IPS DF 4.7 (cell line): ENCODE data around the gene TEX22.

Source experiments
- DNase-seq: peaks from one replicate; pipeline ENCODE4 v3.0.0-alpha.2; 2013; ENCODE audit warnings: low spot score; ENCODE audit errors: extremely low read depth

Gene TEX22

DNA sequence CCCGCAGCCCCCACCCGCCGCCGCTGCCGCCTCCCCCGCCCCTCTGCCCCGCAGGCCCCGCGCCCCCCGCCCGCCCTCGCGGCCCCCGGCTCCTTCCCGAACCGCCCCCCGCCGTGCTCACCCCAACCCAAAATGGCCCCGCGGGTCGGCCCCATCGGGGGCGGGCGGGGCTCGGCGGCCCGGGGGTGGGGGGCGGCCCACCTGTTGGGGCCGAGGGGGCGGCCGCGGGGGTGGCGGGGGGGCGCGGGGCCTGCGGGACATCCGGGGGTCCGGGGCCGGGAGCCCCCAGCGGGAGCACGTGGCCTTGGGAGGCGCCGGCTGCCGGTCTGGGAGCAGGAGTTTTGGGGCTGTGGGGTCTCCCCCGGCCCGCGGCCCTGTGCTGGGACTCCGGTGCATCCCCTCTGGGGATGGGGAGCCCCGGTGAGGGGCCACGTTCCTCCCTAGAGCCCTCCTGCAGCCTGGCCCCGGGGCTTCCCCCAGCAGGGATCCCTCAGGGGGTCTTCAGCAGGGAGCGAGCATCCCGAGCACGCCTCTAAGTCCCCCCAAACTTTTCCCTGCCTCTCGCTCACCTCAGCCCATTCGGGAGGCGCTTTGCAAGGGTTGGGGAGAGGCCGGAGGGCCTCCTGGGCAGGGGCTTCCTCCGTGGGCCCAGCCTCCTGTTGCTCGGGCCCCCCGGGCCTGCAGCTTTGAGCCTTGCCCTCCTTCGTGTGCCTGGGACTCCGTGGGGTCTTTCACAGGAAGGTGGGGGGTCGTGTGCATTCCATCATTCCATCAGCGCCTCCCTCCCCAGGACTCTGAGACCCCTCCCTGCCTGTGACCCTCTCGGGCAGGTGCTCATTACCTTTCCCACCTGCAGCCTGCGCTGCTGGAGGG, 22.0 kb downstream of the TEX22 start:
- no peak for DNase-seq

DNA sequence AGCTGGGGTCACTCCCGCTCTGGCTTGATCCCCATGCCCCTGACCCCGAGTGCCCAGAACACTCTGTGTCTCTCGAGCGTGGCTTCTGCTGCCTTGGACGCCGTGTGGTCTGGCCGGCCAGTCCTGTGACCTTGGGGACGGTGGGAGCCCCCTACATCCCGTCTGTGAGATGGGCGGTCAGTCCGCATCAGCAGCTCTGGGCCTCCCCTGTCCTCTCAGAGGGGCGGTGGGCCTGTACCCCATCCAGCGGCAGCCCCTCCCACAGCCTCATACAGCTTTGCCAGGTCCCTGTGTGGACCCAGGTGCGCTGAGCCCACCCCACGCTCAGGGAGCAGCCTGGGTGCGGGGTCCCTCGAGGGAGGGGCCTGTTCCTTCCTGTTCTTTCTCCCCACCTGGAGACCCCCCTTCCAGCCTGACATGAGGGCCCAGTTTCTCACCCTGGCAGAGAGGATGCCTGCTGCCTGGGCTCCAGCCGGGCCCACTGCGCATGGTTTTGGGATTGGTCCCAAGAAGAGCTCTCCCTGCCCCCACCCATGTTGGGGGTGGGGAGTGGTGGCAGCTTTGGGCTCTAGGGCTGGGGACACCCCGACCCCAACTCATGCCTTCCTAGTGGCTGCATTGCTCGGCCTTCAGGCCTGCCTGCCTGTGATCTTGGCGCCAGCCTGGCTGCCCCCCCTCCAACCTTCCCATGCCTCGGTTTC, 22.8 kb downstream of the TEX22 start:
- DNase-seq = no peak

DNA sequence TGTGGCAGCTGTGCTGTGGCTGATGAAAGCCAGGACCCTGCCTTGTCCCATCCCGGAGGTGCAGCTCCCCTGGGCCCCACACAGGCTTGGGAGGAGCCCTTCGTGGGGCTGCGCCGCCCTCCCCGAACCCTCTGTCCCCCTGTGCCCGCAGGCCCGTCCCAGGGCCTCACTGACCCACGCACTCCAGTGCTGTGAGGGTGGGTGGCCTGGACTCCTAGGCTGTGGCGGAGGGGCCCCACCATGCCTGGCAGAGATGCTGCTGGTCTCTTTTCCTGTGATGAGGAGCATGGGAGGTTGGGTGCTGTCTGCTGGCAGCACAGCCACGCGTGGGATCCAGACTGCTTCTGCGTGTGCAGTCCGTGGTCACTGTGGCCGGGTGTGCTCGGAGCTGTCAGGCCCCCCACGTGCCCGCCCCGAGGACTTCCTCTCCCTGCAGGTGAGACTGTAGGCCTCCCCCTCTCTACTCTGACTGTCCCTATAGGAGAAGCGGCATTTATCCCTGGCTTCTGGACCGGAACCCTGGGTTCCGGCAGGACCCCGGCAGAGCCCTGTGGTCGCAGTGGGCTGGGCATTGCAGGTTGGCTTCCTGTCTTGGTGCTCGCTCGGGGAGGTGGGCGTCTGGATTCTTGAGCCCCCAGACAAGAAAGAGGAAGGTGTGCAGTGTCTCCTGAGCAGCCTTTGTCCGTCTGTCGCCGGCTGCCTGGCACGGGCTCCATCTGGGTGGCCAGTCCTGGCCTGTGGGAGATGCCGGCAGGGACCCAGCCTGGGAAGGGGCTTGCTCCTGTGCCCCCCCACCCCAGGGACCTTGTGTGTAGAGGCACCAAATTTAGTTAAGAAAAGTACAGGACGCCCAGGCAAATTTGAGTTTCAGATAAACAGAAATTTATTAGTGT, 23.6 kb downstream of the TEX22 start:
- DNase-seq = no peak

DNA sequence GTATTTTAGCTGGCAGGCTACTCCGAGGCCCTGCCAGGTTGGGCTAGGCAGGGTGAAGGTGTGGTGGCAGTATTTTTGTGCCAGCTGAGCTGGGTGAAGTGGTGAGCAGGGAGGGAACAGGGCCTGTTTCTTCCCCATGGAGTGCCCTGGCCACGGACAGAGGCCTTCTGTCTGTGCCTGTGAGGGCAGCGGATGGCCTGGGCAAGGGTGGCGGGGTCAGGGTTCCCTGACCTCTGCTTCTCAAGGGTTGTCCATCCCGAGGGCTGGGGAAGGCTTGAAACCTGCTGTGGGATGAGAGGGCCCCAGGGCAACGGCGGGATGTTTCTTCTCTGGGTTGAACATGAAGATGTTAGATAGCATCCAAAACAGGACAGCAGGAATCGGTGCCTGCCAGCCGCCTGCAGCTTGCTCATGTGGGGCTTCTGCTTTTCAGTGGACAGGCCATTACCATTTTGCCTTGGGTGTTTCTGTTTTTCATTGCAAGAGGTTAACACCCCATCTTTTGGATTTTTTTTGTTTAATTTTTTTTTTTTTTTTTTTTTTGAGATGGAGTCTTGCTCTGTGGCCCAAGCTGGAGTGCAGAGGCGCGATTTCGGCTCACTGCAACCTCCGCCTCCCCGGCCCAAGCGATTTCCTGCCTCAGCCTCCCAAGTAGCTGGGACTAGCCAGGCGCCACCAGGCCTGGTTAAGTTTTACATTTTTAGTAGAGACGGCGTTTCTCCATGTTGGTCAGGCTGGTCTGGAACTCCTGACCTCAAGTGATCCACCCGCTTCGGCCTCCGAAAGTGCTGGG, 24.6 kb downstream of the TEX22 start:
- no peak for DNase-seq

DNA sequence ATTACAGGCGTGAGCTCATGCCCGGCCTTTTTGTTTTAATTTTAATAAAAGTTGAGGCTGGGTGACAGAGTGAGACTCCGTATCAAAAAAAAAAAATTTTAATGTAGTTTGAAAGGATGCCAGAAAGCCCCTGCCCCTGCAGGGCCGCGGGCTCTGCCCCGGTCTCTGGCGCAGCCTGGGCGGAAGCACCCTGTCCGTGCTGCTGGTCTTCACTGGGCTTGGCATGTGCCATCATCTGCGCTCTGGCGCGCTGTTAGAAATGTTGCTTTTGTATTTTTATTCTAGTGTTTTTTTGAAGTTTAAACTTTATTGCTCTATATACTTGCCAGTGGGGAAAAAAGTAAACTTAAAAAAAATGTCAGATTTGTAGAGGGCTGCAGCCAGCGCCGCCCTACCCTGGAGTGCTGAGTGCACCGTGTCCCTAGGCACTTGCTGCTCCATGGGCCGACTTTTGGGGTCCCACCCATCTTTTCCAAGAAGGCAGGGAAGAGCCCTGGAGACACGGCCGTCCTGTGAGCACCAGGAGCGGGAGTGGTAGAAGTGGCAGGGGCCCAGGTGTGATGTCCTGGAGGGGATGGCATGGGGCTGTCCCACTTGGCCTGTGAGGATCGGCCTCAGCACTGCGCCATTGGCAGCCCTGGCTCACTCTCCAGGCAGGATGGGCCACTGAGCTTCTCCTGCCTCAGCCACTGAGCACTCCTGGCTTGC, 25.3 kb downstream of the TEX22 start:
- no peak for DNase-seq

DNA sequence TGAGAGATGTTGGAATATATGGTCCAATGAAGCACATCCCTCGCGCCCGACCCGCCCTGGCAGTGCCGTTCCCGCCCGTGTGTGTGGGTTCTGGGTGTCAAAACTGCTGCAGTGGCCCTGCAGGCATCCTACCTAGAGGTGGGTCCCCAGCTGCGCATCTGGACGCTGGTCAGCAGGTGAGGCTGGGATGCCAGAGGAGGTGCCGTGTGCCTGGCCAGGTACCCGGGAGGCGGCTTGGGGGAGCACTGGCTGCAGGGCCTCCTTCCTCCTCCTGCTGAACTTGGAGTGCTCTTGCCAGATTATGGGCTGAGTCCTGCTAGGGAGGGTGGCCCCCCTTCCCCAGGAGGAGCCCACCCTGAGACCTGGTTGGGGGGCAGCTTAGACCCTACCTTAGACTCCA, 26.5 kb downstream of the TEX22 start:
- no peak for DNase-seq

DNA sequence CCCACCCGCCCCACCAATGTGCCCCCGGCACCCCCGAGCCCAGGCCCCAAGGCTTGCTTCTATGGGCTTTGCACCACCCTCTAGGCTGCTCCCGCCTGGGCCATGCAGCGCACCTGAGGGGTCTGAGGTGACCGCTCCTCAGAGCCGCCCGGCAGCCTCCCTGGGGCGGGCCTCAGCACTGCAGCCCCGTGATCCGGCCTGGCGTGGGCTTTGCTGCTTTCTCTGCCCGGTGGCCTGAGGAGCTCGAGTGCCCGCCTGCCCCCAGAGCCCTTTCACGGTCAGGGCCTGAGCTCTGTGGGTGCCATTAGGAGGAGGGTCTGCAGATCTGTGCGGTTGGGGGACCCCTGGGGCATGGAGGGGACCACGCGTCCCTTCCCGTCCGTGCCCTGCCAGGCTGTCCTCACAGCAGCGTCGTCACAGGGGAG, 27.5 kb downstream of the TEX22 start:
- DNase-seq = no peak

DNA sequence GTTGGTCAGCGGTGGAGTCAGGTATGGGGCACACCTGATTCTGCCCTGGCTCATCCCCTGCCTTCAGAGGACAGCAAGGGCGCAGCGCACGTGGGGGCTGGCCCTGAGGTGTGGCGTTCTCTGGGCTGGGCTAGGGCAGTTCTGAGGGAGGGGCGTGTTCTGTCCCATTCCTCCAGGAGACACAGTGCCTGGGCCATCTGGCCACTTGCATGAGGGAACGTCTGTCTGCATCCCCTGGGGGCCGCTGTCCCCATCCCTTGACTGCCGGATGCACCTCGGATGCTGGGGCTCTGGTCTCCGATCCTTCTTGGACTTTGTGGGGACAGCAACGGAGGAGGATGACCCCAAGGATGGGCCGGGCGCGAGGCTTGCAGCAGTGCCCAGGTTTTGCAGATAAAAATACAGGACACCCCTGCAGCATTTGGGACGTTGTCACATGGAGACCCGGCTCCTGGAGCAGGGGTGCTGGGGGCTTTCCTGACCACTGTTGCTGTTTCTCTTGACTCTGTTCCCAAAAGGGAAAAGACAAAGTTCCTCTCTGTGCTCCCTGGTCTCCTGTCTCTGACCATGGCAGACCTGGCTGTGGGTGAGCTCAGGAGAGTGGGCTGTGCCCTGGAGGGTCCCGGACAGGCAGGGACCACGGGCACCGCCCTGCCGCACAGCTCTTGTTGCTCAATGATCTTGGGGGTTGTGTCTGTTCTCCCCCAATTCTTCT, 28.2 kb downstream of the TEX22 start:
- no peak for DNase-seq

DNA sequence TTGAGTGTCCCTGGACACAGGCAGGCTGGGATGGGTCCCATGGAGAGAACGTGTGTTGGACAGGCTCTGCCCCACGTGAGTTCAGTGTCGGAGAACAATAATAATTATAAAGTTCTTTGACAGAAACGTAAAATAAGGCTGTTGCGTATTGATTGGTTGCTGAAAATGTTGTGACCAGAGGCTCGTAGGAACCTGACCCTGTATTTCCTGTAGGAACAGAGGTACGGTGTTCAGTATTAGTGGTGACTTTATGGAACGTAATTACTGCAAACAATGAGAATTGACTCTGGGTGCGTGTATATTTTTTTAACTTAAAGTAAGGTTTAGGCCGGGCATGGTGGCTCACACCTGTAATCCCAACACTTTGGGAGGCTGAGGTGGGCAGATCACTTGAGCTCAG, 29.1 kb downstream of the TEX22 start:
- no peak for DNase-seq

DNA sequence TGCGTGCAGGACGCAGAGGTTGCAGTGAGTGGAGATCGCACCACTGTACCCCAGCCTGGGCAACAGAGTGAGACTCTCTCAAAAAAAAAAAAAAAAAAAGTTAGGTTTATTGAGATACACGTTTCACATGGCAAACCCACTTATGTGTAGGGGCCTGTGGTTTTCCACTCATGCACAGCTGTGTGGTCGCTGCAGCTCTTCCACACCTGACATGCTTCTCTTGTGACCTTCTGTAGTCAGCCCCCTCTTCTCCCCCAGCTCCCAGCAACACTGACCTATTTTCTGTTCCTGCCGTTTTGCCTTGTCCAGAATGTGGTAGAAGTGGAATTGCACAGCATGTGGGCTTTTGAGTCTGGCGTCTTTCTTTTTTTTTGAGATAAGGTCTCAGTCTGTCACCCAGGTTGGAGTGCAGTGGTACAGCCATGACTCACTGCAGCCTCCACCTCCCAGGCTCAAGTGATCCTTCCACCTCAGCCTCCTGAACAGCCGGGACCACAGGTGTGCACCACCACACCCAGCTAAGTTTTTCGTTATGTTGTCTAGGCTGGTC, 29.7 kb downstream of the TEX22 start:
- DNase-seq = no peak

DNA sequence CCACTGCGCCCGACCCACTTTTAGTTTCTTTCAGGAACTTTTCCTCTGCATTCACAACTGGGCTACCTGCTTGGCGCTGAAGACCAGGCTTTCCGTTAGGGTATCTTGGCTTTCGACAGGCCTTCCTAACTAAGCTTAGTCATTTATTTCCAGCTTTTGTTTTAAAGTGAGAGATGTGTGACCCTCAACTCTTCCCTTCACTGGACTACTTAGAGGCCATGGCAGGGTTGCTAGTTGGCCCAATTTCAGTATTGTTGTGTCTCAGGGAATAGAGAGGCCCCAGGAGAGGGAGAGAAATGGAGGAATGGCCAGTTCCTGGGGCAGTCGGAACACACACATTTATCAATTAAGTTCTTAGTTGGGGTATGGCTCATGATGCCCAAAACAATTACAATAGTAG, 31.7 kb downstream of the TEX22 start:
- no peak for DNase-seq

DNA sequence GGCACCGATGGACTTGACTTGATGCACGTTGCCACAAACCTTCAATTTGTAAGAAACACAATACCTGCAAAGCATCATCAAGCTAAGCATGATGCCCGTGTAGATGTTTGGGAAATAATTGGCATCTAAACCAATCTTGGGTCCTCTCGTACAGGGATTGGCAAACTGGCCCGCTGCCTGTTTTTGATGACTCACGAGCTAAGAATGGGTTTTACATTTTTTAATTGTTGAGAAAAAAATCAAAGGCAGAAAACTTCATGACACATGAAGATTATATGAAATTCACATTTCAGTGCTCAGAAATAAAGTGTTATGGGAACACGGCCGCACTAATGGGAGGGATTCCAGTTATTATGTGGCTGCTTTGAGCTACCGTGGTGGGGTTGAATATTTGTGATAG, 32.2 kb downstream of the TEX22 start:
- DNase-seq = no peak

DNA sequence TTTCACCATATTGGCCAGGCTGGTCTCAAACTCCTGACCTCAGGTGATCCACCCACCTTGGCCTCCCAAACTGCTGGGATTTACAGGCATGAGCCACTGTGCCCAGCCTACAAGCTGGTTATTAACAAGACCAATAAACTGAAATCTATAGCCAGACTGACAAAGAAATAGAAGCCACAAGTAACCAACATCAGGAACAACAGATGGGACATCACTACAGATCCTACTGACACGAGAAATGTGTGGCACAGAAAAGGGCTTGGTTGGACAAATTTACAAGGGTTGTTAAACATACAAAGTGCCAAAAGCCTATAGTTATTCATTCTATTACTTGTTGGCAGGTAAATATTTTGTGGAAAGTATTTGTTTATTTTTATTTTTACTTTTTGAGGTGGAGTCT, 32.9 kb downstream of the TEX22 start:
- no peak for DNase-seq

DNA sequence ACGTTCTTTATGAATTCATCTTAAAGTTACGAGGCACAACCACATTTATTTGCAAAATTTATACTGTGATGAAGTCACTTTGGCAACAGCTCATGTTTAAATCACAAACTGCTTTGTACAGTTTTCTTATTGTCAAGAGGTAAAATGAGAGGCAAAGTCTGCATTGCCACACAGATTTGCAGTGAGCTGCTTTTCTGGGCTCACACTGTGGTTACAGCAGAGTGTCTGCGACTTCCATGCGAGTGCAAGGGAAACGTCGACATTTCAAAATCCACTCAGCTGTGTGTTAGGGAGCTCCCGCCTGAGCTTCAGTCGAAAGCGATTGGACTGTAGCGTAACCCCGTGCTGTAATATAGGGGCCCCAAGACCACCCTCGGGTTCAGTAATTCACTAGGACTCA, 34.3 kb downstream of the TEX22 start:
- no peak for DNase-seq

DNA sequence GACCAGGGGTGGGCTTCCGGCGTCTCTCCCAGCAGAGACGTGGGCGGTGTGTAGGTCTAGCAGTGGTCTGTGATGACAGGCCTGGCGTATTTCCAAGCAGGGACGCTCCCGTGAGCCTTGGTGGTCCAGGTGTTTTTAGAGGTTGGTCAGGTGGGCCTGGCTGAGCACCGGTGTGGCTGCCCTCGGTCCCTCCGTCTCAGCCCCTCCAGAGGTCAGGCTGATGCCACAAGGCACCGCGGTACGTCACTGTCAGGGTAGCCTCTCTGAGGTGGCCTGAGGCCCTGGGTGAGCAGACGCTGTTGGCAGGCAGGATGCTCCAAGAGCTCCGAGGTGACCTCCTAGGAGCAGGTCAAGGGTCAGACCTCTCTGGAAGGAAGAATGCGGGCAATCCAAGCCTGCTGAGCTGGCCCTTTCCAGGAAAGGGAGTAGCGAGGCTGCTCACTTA, 34.8 kb downstream of the TEX22 start:
- DNase-seq = no peak

DNA sequence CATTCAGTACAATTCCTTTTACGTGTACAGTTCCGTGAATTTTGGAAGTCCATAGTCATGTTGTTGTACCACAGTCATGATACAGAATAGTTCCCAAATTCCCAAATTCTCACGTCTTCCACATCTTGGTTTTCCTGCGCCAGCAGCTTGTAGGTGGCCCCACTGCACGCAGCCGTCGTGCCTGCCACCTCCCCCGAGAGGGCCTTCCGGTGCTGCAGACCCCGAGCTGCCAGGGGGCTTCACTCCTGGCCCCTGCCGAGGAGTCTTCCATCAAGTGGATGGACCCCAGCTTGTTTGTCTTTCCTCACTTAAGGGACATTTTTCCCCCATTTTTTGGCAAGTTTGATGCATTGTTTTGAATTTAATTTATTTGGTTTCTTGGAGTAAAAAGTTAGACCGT, 38.1 kb downstream of the TEX22 start:
- no peak for DNase-seq

DNA sequence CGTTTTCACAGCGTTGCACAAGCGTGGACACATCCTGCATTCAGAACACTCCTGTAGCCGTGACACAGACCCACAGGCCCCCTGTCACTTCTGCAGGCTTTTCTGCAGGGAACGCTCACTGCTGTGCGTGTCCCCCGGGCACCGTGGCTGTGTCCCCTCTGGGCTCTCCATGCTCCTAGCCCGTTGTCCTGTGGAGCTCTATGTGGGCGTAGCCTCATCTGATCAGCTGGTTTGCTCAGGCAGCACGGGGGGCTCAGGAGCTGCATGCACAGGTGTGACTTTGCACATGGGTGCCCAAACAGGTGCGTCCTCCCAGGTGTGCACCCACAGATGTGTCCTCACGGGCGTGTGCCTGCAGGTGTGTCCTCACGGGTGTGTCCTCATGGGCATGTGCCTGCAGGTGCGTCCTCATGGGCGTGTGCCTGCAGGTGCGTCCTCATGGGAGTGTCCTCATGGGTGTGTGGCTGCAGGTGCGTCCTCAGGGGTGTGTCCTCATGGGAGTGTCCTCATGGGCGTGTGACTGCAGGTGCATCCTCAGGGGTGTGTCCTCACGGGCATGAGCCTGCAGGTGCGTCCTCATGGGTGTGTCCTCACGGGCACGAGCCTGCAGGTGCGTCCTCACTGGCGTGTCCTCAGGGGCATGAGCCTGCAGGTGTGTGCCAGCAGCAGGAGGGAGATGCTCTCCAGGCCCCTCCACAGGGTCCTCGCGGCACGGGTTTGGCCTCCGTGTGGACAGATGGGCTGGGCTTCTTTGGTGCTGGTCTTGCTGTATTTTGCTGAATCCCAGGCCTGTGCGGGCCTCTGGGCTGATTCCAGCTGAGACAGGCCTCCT, 38.8 kb downstream of the TEX22 start:
- DNase-seq = no peak

DNA sequence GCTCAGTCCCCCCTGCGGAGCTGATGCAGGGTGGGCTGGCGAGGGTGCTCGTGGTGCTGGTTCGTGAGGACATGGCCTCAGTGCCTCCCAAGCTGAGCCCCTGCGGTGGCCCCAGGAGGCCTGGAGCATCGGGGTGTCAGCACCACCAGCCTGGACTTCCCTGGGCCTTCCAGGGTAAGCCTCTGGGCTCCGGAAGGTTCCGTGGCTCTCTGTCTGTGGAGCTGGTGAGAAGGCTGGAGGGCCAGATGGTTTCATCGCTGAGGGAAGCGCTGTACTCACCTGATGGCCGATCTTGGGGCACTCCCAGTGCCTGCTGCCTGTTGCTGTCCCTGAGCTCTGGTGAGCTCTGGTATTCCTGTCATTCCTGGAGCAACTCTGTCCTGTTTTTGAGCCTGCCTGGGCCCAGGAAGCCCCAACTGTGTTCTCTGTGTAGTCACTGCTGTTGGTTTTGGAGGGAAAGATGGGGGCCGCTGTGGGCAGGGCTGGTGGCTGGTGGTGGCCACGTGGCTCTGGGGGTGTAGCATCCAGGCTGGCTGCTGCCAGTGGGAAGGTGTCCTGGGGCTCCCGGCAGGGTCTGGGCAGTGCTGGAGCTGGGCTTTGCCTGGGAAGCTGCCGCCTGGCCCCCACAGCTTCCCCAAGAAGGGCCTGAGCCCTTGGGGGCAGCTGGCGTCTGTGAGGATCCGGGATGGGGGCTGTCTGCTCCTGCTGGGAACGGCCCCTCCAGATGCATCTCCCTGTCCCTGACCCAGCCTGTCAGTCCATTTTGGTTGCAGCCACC, 39.6 kb downstream of the TEX22 start:
- DNase-seq = no peak
